ENCODE measurements around the gene KAZN.

GRCh38 chr1:14875524-14876509, 277.3 kb downstream of the KAZN start:
- TF ChIP-seq CTCF (IDR thresholded peaks at IDR 0.05) (no peak), POLR2A (IDR thresholded peaks at IDR 0.05) (no peak)
